ENCODE results near the gene HSD17B11. TPM values are rescaled to one million over a fixed set of nuclear protein-coding genes. Genes with fewer than 3 reads are reported as not detected.
A peak's percentile ranks its signal among the peaks of the same experiment; 100 is the strongest.
"Not testable (repeated sequence)": the region's sequence is repeated elsewhere in the genome, so short reads cannot be mapped to it uniquely, and the experiment has no call there.

The HSD17B11 gene
- total RNA-seq, 1 donor from 2014 or later, result 140 TPM

DNA sequence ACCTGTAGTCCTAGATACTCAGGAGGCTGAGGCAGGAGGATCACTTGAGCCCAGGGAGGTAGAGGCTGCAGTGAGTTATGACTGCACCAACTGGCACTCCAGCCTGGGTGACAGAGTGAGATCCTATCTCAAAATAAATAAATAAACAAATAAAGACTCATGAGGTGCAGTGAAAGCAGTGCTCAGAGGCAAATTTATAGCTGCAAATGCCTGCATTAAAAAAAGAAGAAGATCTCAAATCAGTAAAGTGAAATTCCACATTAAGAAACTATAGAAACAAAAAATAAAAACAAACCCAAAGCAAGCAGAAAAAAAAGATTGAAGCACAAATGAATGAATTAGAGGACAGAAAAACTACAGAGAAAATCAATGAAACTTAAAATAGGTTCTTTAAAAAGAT lies 45.8 kb downstream of the HSD17B11 start:
- Histone ChIP-seq H3K4me1 (no peaks in the 10 kb centered on the region), H3K27ac (no peak overlapping the region), H3K4me3 (no peak overlapping the region), H3K9me3 (peaks cover 19% of the 10 kb centered on the region), H3K36me3 (peaks cover 30% of the 10 kb centered on the region), H3K27me3 (ENCODE audit: low read depth) (no peaks in the 10 kb centered on the region)
- TF ChIP-seq, protein P1, sequence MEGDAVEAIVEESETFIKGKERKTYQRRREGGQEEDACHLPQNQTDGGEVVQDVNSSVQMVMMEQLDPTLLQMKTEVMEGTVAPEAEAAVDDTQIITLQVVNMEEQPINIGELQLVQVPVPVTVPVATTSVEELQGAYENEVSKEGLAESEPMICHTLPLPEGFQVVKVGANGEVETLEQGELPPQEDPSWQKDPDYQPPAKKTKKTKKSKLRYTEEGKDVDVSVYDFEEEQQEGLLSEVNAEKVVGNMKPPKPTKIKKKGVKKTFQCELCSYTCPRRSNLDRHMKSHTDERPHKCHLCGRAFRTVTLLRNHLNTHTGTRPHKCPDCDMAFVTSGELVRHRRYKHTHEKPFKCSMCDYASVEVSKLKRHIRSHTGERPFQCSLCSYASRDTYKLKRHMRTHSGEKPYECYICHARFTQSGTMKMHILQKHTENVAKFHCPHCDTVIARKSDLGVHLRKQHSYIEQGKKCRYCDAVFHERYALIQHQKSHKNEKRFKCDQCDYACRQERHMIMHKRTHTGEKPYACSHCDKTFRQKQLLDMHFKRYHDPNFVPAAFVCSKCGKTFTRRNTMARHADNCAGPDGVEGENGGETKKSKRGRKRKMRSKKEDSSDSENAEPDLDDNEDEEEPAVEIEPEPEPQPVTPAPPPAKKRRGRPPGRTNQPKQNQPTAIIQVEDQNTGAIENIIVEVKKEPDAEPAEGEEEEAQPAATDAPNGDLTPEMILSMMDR (IDR thresholded peaks at IDR 0.05), result no peak
- intact Hi-C loops (cut with DNase I), result no loop called here
- ATAC-seq (no peak), DNase-seq (no peak)

GRCh38 chr4:87342872-87343271 lies 48.1 kb downstream of the HSD17B11 start:
- Histone ChIP-seq H3K4me1 (no peaks in the 10 kb centered on the region), H3K4me3 (no peak overlapping the region), H3K27ac (no peak overlapping the region), H3K27me3 (ENCODE audit: low read depth) (no peaks in the 10 kb centered on the region), H3K36me3 (peaks cover 52% of the 10 kb centered on the region), H3K9me3 (peaks cover 19% of the 10 kb centered on the region)
- ATAC-seq (no peak), DNase-seq (no peak)
- intact Hi-C loops (cut with DNase I), result no loop called here
- TF ChIP-seq, protein P1 (IDR thresholded peaks at IDR 0.05), result no peak

DNA sequence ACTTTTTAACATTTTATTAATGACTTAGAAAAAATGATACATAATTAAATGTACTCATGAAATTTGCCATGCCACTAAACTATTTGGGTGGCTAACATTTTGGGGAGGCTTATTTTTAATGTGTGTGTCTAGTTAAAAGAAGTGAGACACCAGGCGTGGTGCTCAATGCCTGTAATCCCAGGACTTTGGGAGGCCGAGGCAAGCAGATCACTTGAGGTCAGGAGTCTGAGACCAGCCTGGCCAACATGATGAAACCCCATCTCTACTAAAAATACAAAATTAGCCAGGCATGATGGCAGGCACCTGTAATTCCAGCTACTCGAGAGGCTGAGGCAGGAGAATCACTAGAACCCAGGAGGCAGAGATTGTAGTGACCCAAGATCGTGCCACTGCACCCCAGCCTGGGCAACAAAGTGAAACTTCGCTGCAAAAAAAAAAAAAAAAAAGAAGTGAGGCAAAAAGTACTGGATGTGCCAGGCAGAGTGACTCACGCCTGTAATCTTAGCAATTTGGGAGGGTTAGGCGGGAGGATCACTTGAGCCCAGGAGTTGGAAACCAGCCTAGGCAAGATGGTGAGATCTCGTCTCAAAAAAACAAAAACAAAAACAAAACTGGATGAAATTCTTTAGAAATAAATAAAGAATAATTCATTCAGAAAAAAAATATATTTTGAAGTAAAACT lies 48.9 kb downstream of the HSD17B11 start:
- Histone ChIP-seq H3K9me3 (peaks cover 19% of the 10 kb centered on the region), H3K36me3 (peaks cover 60% of the 10 kb centered on the region)
- ATAC-seq, result peak; percentile 74 to 77
- H3K4me3 ChIP-seq; intact Hi-C loops (cut with DNase I); H3K27me3 ChIP-seq (ENCODE audit: low read depth); H3K4me1 ChIP-seq; DNase-seq; H3K27ac ChIP-seq: not testable (repeated sequence)

GRCh38 chr4:87339440-87339839 lies 51.5 kb downstream of the HSD17B11 start:
- H3K27me3 ChIP-seq (ENCODE audit: low read depth), result no peaks in the 10 kb centered on the region
- no peaks in the 10 kb centered on the region for H3K4me1 ChIP-seq
- no peaks in the 10 kb centered on the region for H3K9me3 ChIP-seq
- DNase-seq, result no peak
- TF ChIP-seq, protein P1 (IDR thresholded peaks at IDR 0.05), result no peak
- no peak for ATAC-seq
- H3K36me3 ChIP-seq, result peaks cover 66% of the 10 kb centered on the region
- H3K27ac ChIP-seq, result no peak overlapping the region
- no peak overlapping the region for H3K4me3 ChIP-seq
- intact Hi-C loops (cut with DNase I), result no loop called here

DNA sequence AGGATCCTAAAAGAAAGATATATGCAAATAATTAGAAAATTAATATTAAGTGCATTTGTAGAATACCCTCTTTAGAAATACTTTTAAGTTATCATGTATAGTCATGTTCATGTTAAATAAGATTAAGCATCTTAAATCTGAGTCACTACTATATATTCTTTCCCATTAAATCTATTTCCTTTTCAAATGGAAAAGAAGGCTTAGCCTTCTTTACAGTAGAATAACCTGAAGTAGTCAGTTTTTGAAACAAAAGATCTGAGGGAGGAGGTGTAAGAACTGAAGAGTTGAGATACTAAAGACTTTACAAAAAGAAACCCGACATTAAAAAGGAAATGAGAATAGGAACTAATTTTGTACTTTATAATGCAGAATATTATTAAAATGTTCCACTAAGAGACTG lies 53.6 kb downstream of the HSD17B11 start:
- H3K27ac ChIP-seq, result no peak overlapping the region
- H3K36me3 ChIP-seq, result peaks cover 65% of the 10 kb centered on the region
- no peaks in the 10 kb centered on the region for H3K27me3 ChIP-seq (ENCODE audit: low read depth)
- no peak for ATAC-seq
- H3K4me1 ChIP-seq, result no peaks in the 10 kb centered on the region
- no peak for DNase-seq
- no peak overlapping the region for H3K4me3 ChIP-seq
- TF ChIP-seq, protein P1 (IDR thresholded peaks at IDR 0.05), result no peak
- peaks cover 14% of the 10 kb centered on the region for H3K9me3 ChIP-seq
- intact Hi-C loops (cut with DNase I), result no loop called here

DNA sequence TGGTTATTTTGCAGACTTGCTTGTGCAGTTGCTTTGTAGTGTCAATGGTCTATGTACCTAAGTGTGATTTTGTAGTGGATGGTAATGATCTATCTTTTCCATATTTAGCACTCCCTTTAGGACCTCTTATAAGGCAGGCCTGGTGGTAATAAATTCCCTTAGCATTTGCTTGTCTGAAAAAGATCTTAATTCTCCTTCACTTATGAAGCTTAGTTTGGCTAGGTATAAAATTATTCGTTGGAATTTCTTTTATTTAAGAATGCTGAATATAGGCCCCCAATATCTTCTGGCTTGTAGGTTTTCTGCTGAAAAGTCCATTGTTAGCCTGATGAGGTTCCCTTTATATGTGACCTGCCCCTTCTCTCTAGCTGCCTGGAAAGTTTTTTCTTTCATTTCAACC lies 57.7 kb downstream of the HSD17B11 start:
- DNase-seq (no peak), ATAC-seq (no peak)
- intact Hi-C loops (cut with DNase I), result no loop called here
- H3K27ac ChIP-seq, result no peak overlapping the region
- peaks cover 30% of the 10 kb centered on the region for H3K36me3 ChIP-seq
- H3K9me3 ChIP-seq, result peaks cover 26% of the 10 kb centered on the region
- H3K27me3 ChIP-seq (ENCODE audit: low read depth), result no peaks in the 10 kb centered on the region
- TF ChIP-seq, protein P1 (IDR thresholded peaks at IDR 0.05), result no peak
- no peak overlapping the region for H3K4me3 ChIP-seq
- H3K4me1 ChIP-seq, result no peaks in the 10 kb centered on the region
